HepG2 (cell line): Measurements from ENCODE around the gene SLIT3.

Source experiments
- AKNA ChIP-seq: sonication (generic); formaldehyde crosslinking; IDR thresholded peaks from 2 replicates; pipeline ENCODE4 v1.4.0; 2020; ENCODE audit warnings: missing genetic modification reagents, borderline replicate concordance
- CTCF ChIP-seq: sonication (generic); formaldehyde crosslinking; IDR thresholded peaks from 2 replicates; pipeline ENCODE4 v1.5.0; 2020; ENCODE audit warnings: mild to moderate bottlenecking, missing genetic modification reagents, moderate library complexity
- PHB2 ChIP-seq: fragments of 450-650 bp; IDR thresholded peaks from 2 replicates; pipeline ENCODE4 v1.6.1; 2018; ENCODE audit not compliant: partially characterized antibody
- POLR2A ChIP-seq, 2 experiments: IDR thresholded peaks; 2 replicates each; pipeline ENCODE4 v1.6.1; 2011; ENCODE audit warnings: low read depth in 2 of 2, low read length in 2 of 2, mild to moderate bottlenecking in 1 of 2, moderate library complexity in 1 of 2; ENCODE audit not compliant: insufficient read depth in 1 of 2

- TF ChIP-seq POLR2A (IDR thresholded peaks at IDR 0.05; ENCODE audit: insufficient read depth in 1 of 2, low read depth in 2 of 2, low read length in 2 of 2): no peak
- TF ChIP-seq PHB2: no peak
- TF ChIP-seq CTCF: no peak
- TF ChIP-seq AKNA (CRISPR knock-in tag): no peak
Observed at GRCh38 chr5:168897387-168898122, 403.4 kb downstream of the SLIT3 start.
